Small intestine (tissue), 7 donors: ENCODE data around the gene IL17RD. TPM values are rescaled to one million over a fixed set of nuclear protein-coding genes. Genes with fewer than 3 reads are reported as not detected.
A peak's percentile ranks its signal among the peaks of the same experiment; 100 is the strongest.

Source experiments
- DNase-seq, 2 donors: peaks; one replicate each; pipeline versions ENCODE4 v3.0.0 to v3.0.0-alpha.2; 2013
- FAIRE-seq: peaks from 2 replicates; lab custom pipeline; 2012; peaks lifted over from hg19 to GRCh38; lab: Jason Lieb, UNC
- H3K27ac ChIP-seq, 3 donors: one replicate each; pipeline ENCODE4 v1.5.1; 2013; ENCODE audit warnings: low read length in 2 of 3, mild to moderate bottlenecking in 2 of 3, control low read depth in 1 of 3, inconsistent platforms in 1 of 3, low read depth in 1 of 3, moderate library complexity in 1 of 3
- H3K27me3 ChIP-seq, 3 donors: one replicate each; pipeline ENCODE4 v1.6.1; 2013; ENCODE audit warnings: low read length in 3 of 3, inconsistent platforms in 1 of 3; ENCODE audit not compliant: control insufficient read depth in 3 of 3, insufficient read depth in 3 of 3
- H3K36me3 ChIP-seq, 3 donors: one replicate each; pipeline ENCODE4 v1.6.1; 2013; ENCODE audit warnings: low read length in 3 of 3, inconsistent platforms in 1 of 3, low read depth in 1 of 3, mild to moderate bottlenecking in 1 of 3, moderate library complexity in 1 of 3; ENCODE audit not compliant: control insufficient read depth in 3 of 3, insufficient read depth in 2 of 3
- H3K4me1 ChIP-seq, 3 donors: one replicate each; pipeline ENCODE4 v1.6.1; 2013; ENCODE audit warnings: low read length in 2 of 3, inconsistent platforms in 1 of 3, low read depth in 1 of 3, mild to moderate bottlenecking in 1 of 3, moderate library complexity in 1 of 3; ENCODE audit not compliant: control insufficient read depth in 3 of 3, insufficient read depth in 2 of 3
- H3K4me3 ChIP-seq, 3 donors: one replicate each; pipeline ENCODE4 v1.5.1; 2013; ENCODE audit warnings: low read length in 3 of 3, control low read depth in 1 of 3, inconsistent platforms in 1 of 3, low read depth in 1 of 3, mild to moderate bottlenecking in 1 of 3, moderate library complexity in 1 of 3
- H3K9me3 ChIP-seq, 2 donors: one replicate each; pipeline ENCODE4 v1.6.1; 2013; ENCODE audit warnings: low read depth in 1 of 2, low read length in 1 of 2; ENCODE audit not compliant: control insufficient read depth in 2 of 2, insufficient read depth in 1 of 2
- WGBS, 3 donors: extraction: QIAGEN DNeasy Blood & Tissue Kit; methylation state at CpG; one replicate each; pipeline ENCODE4 v1.1.7; 2013; 5-methylcytosine and 5-hydroxymethylcytosine counted together
- polyA plus RNA-seq, 4 donors: library from polyadenylated mRNA; stranded (reverse) in 3 of 4; unstranded in 1 of 4; fragments of 200-250 nt in 3 of 4; fragments of 120-200 nt in 1 of 4; gene quantifications; one replicate each; pipeline versions ENCODE4 v1.2.1 to v1.2.3, GENCODE V29; 2013
- donor health status: healthy with polysubstance abuse.
- donor health status: control.
- donor health status: control.
- donor health status: Bipolar disorder and iron deficiency.
- donor health status: healthy.

Gene IL17RD
- polyA plus RNA-seq, 4 donors = 0.87 to 1.5 TPM; not detected in 2

GRCh38 chr3:57130571-57131209 is 34.5 kb downstream of the IL17RD start:
- Histone ChIP-seq H3K27ac (peak overlapping the region in 1 of 3 donors; percentile 40), H3K4me1 (peaks cover 0 to 8% (median 0%) of the 10 kb centered on the region in 3 donors), H3K4me3 (no peak overlapping the region), H3K36me3 (no peaks in the 10 kb centered on the region), H3K9me3 (no peaks in the 10 kb centered on the region), H3K27me3 (no peaks in the 10 kb centered on the region)
- peak in 1 of 2 donors; percentile 41 for DNase-seq
- no peak for FAIRE-seq
- WGBS, 3 donors = 43 to 63% (median 55%) methylated on average over 14 of the region's 14 CpGs

GRCh38 chr3:57128826-57129667 is 36.1 kb downstream of the IL17RD start:
- WGBS, 3 donors = 81 to 88% (median 86%) methylated on average over 14 of the region's 14 CpGs
- Histone ChIP-seq H3K36me3 (no peaks in the 10 kb centered on the region), H3K4me1 (peaks cover 0 to 8% (median 0%) of the 10 kb centered on the region in 3 donors), H3K27me3 (no peaks in the 10 kb centered on the region), H3K27ac (no peak overlapping the region), H3K4me3 (no peak overlapping the region), H3K9me3 (no peaks in the 10 kb centered on the region)
- DNase-seq = no peak
- no peak for FAIRE-seq

- Histone ChIP-seq H3K4me3 (no peak overlapping the region), H3K9me3 (no peaks in the 10 kb centered on the region), H3K27me3 (no peaks in the 10 kb centered on the region), H3K4me1 (peaks cover 0 to 8% (median 0%) of the 10 kb centered on the region in 3 donors), H3K27ac (peak overlapping the region in 1 of 3 donors; percentile 2), H3K36me3 (no peaks in the 10 kb centered on the region)
- DNase-seq (no peak), FAIRE-seq (no peak)
- 62 to 89% (median 82%) methylated on average over 11 of the region's 11 CpGs for WGBS, 3 donors
Observed at GRCh38 chr3:57127891-57128518, 37.1 kb downstream of the IL17RD start.

DNA sequence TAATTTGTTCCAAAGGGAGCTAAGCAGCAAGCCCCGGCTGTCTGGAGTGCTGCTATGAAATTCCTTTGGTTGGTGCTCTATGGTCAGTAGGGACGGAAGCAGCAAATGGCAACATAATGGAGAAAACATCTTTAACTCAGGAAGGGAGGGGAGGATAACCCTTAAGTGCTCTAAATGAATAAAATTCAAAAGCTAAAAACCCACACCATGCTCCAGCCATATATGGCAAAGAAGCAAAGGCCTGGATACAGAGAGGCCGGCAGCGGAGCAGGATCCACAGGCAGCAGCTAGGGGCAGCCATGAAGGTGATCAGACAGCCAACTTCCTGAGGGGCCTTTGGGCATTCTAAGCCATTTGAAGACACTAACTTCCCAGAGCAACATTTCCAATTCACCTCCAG is 38.9 kb downstream of the IL17RD start:
- 90 to 97% (median 95%) methylated on average over 4 of the region's 4 CpGs for WGBS, 3 donors
- Histone ChIP-seq H3K27me3 (no peaks in the 10 kb centered on the region), H3K27ac (no peak overlapping the region), H3K4me3 (no peak overlapping the region), H3K4me1 (peaks cover 0 to 7% (median 0%) of the 10 kb centered on the region in 3 donors), H3K9me3 (no peaks in the 10 kb centered on the region), H3K36me3 (no peaks in the 10 kb centered on the region)
- no peak for FAIRE-seq
- DNase-seq = no peak

DNA sequence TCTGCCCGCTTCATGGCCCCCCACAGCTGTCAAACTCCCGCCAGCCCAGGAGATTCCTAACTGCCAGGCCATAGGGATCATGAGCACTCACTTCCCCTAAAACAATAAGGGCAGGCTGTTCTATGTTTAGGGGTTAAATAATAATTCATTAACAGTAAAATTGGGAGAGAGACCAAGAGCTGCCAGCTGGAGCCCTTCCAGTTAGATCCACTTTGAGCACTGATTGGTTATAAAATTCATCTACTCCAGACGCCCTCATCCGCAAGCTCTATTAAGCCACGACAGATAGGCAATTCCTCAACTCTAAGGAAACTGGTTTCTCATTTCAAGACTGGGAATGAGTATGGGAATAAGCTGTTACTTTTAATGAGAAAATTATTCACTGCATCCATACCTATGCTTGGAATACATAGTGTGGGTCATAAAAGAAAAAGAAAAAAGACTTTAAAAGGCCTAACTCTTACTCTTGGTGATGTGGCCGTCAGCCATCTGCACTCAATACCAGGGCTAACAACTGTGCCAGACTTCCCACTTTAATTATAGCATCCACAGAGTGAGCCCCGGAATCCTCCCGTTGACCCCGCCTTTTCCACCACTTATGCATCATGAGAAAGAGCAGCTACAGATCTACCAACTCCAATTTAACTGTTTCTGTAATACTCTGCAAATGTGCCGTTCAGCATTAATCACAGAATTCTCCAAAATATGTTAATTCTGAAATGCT is 44.5 kb downstream of the IL17RD start:
- Histone ChIP-seq H3K4me1 (no peaks in the 10 kb centered on the region), H3K27me3 (no peaks in the 10 kb centered on the region), H3K9me3 (no peaks in the 10 kb centered on the region), H3K4me3 (no peak overlapping the region), H3K36me3 (no peaks in the 10 kb centered on the region), H3K27ac (peak overlapping the region in 1 of 3 donors; percentile 22)
- 64 to 76% (median 74%) methylated on average over 10 of the region's 10 CpGs for WGBS, 3 donors
- FAIRE-seq (no peak), DNase-seq (no peak)

DNA sequence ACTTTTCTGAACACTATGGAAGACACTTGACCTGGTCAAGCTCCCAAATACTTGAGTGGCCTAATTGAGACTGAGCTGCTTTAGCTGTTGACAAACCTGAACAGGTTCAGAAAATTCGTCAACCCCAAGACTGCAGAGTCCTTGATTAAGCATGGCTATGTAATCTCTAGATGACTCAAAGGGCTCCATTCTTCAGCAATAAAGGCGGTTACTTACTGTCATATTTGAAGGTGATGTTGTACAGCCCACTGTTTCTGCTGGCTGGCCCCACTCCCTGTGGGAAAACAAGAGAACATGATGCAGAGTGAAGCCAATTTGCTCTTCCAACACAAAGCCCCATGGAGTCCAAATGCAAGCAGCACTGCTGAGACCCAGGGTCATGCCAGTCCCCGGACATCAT is 45.1 kb downstream of the IL17RD start:
- peak overlapping the region in 1 of 3 donors; percentile 22 for H3K27ac ChIP-seq
- H3K27me3 ChIP-seq = no peaks in the 10 kb centered on the region
- H3K9me3 ChIP-seq = no peaks in the 10 kb centered on the region
- no peaks in the 10 kb centered on the region for H3K4me1 ChIP-seq
- H3K36me3 ChIP-seq = no peaks in the 10 kb centered on the region
- H3K4me3 ChIP-seq = no peak overlapping the region
- WGBS, 3 donors = 73 to 87% (median 74%) methylated on average over 3 of the region's 3 CpGs
- DNase-seq = no peak
- FAIRE-seq = no peak

GRCh38 chr3:57118254-57118653 is 46.9 kb downstream of the IL17RD start:
- no peaks in the 10 kb centered on the region for H3K27me3 ChIP-seq
- DNase-seq = no peak
- no peaks in the 10 kb centered on the region for H3K4me1 ChIP-seq
- no peak overlapping the region for H3K4me3 ChIP-seq
- no peaks in the 10 kb centered on the region for H3K9me3 ChIP-seq
- WGBS, 3 donors = 55 to 59% (median 57%) methylated on average over 3 of the region's 3 CpGs
- H3K36me3 ChIP-seq = peaks cover 0 to 3% (median 0%) of the 10 kb centered on the region in 3 donors
- H3K27ac ChIP-seq = no peak overlapping the region
- no peak for FAIRE-seq

GRCh38 chr3:57116501-57116900 is 48.7 kb downstream of the IL17RD start:
- Histone ChIP-seq H3K4me3 (no peak overlapping the region), H3K9me3 (no peaks in the 10 kb centered on the region), H3K4me1 (no peaks in the 10 kb centered on the region), H3K27me3 (no peaks in the 10 kb centered on the region), H3K27ac (no peak overlapping the region), H3K36me3 (peaks cover 0 to 3% (median 0%) of the 10 kb centered on the region in 3 donors)
- DNase-seq (no peak), FAIRE-seq (no peak)
- 78 to 83% (median 83%) methylated on average over 3 of the region's 3 CpGs for WGBS, 3 donors
